ENCODE data around the gene CYB5B.

Gene CYB5B

DNA sequence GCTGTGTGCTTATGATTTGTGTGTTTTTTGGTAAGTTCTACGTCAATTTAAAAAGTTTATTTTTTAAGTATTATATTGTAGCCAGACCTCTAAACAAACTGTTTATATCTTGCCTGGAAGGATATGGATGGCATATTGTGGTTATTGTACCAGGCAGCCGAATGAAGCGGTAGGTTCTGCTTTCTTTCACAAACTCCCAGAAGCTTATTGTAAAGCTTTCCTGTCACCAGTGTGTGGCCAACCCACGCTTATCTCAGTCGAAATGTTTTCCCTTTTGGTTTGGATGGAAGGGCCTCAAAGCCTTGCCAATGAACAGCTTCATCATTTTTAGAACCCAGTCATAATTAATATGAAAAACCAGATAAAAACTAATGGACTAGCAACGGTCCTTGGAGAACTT is 53.1 kb downstream of the CYB5B start:
- no peaks in the 10 kb centered on the region for H3K36me3 ChIP-seq
- TF ChIP-seq, protein P1, sequence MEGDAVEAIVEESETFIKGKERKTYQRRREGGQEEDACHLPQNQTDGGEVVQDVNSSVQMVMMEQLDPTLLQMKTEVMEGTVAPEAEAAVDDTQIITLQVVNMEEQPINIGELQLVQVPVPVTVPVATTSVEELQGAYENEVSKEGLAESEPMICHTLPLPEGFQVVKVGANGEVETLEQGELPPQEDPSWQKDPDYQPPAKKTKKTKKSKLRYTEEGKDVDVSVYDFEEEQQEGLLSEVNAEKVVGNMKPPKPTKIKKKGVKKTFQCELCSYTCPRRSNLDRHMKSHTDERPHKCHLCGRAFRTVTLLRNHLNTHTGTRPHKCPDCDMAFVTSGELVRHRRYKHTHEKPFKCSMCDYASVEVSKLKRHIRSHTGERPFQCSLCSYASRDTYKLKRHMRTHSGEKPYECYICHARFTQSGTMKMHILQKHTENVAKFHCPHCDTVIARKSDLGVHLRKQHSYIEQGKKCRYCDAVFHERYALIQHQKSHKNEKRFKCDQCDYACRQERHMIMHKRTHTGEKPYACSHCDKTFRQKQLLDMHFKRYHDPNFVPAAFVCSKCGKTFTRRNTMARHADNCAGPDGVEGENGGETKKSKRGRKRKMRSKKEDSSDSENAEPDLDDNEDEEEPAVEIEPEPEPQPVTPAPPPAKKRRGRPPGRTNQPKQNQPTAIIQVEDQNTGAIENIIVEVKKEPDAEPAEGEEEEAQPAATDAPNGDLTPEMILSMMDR (IDR thresholded peaks at IDR 0.05; ENCODE audit: low read depth, low read length) = no peak
- H3K27me3 ChIP-seq (ENCODE audit: insufficient read depth, low read depth, severe bottlenecking) = no peaks in the 10 kb centered on the region
- H3K4me3 ChIP-seq (ENCODE audit: low read depth, low read length) = no peak overlapping the region
- no peaks in the 10 kb centered on the region for H3K9me3 ChIP-seq (ENCODE audit: severe bottlenecking)
- no peak for DNase-seq
- no peak overlapping the region for H3K27ac ChIP-seq

DNA sequence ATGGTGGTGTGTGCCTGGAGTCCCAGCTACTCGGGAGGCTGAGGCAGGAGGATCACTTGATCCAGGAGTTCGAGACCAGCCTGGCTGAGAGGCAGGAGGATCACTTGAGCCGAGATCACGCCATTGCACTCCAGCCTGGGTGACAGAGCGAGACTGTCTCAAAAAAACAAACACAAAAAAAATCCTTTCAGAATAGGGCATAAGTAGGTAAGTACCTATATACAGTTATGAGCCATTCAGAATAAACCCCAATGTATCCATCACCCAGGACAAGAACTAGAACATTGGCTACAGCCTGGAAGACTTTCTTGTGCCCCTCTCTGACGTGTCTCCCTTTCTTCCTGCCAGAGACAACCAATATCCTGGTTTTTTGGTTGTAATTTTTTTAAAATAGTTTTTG is 54.3 kb downstream of the CYB5B start:
- H3K36me3 ChIP-seq = no peaks in the 10 kb centered on the region
- no peaks in the 10 kb centered on the region for H3K9me3 ChIP-seq (ENCODE audit: severe bottlenecking)
- H3K4me3 ChIP-seq (ENCODE audit: low read depth, low read length) = no peak overlapping the region
- no peak overlapping the region for H3K27ac ChIP-seq
- DNase-seq = no peak
- TF ChIP-seq, protein P1 (IDR thresholded peaks at IDR 0.05; ENCODE audit: low read depth, low read length) = no peak
- no peaks in the 10 kb centered on the region for H3K27me3 ChIP-seq (ENCODE audit: insufficient read depth, low read depth, severe bottlenecking)

DNA sequence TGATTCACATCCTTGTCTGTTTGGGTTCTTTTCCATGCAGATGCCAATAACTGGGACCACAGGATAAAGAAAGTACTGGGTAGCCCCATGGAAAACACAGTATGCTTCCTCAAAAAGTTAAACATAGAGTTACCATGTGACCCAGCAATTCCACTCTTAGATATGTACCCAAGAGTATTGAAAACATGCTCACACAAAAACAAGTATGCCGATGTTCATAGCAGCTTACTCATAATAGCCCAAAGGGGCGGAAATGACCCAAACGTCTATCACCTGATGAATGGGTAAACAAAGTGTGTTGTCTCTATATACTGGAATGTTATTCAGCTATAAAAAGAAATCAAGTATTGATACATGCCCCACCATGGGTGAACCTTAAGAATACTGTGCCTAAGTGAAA is 55.4 kb downstream of the CYB5B start:
- Histone ChIP-seq H3K27me3 (ENCODE audit: insufficient read depth, low read depth, severe bottlenecking) (no peaks in the 10 kb centered on the region), H3K36me3 (no peaks in the 10 kb centered on the region), H3K4me3 (ENCODE audit: low read depth, low read length) (no peak overlapping the region), H3K27ac (no peak overlapping the region), H3K9me3 (ENCODE audit: severe bottlenecking) (no peaks in the 10 kb centered on the region)
- TF ChIP-seq, protein P1 (IDR thresholded peaks at IDR 0.05; ENCODE audit: low read depth, low read length) = no peak
- no peak for DNase-seq

DNA sequence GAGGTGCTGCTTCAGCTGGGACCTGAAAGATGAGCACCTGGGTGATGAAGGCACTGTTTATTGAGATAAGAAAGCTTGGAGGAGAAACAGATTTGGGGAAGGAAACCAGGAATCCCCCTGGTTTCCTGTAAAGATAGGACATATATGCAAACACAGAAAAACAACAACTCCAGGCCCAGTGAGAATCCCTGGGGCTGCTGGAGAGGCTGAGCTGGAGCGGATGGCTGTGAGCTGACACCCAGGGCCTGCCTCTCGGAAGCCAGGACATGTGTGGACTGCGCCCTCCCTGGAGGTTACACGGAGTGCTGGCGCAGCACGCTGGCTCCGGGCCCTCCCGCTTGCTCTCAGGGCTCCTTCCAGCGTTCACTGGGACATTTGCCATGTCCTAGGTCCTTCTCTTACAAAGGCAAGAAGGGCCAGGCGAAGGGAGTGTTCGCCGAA is 57.5 kb downstream of the CYB5B start:
- Histone ChIP-seq H3K4me3 (ENCODE audit: low read depth, low read length) (no peak overlapping the region), H3K36me3 (no peaks in the 10 kb centered on the region), H3K9me3 (ENCODE audit: severe bottlenecking) (no peaks in the 10 kb centered on the region), H3K27me3 (ENCODE audit: insufficient read depth, low read depth, severe bottlenecking) (no peaks in the 10 kb centered on the region), H3K27ac (no peak overlapping the region)
- TF ChIP-seq, protein P1 (IDR thresholded peaks at IDR 0.05; ENCODE audit: low read depth, low read length) = no peak
- no peak for DNase-seq

GRCh38 chr16:69482410-69482991 is 58.1 kb downstream of the CYB5B start:
- Histone ChIP-seq H3K4me3 (ENCODE audit: low read depth, low read length) (no peak overlapping the region), H3K9me3 (ENCODE audit: severe bottlenecking) (no peaks in the 10 kb centered on the region), H3K27me3 (ENCODE audit: insufficient read depth, low read depth, severe bottlenecking) (no peaks in the 10 kb centered on the region), H3K27ac (no peak overlapping the region), H3K36me3 (no peaks in the 10 kb centered on the region)
- no peak for DNase-seq
- TF ChIP-seq, protein P1 (IDR thresholded peaks at IDR 0.05; ENCODE audit: low read depth, low read length) = no peak

GRCh38 chr16:69483611-69484010 is 59.2 kb downstream of the CYB5B start:
- Histone ChIP-seq H3K27me3 (ENCODE audit: insufficient read depth, low read depth, severe bottlenecking) (no peaks in the 10 kb centered on the region), H3K27ac (no peak overlapping the region), H3K4me3 (ENCODE audit: low read depth, low read length) (no peak overlapping the region), H3K36me3 (no peaks in the 10 kb centered on the region), H3K9me3 (ENCODE audit: severe bottlenecking) (no peaks in the 10 kb centered on the region)
- peak; percentile 52 for DNase-seq
- TF ChIP-seq, protein P1 (IDR thresholded peaks at IDR 0.05; ENCODE audit: low read depth, low read length) = no peak

Data from WERI-Rb-1 (cell line).